ENCODE measurements around the gene STMN1.

Gene STMN1

GRCh38 chr1:25916460-25916859, 10.2 kb upstream of the STMN1 start:
- no peak for TF ChIP-seq CTCF (conservative IDR thresholded peaks at IDR 0.05)
- no peak for TF ChIP-seq ZFX (IDR thresholded peaks at IDR 0.05)
- H3K27ac ChIP-seq, result no peak overlapping the region

- no peak for TF ChIP-seq CTCF (conservative IDR thresholded peaks at IDR 0.05)
- TF ChIP-seq ZFX (IDR thresholded peaks at IDR 0.05), result no peak
Measured at GRCh38 chr1:25914074-25914995, 8.1 kb upstream of the STMN1 start.

GRCh38 chr1:25913206-25913605, 7.0 kb upstream of the STMN1 start:
- no peak overlapping the region for H3K27ac ChIP-seq
- TF ChIP-seq CTCF (conservative IDR thresholded peaks at IDR 0.05) (no peak), ZFX (IDR thresholded peaks at IDR 0.05) (no peak)

More at GRCh38 chr1:25914074-25914995, 8.1 kb upstream of the STMN1 start:
- no peak overlapping the region for H3K27ac ChIP-seq

GRCh38 chr1:25912076-25912831, 6.0 kb upstream of the STMN1 start:
- H3K27ac ChIP-seq, result no peak overlapping the region
- TF ChIP-seq ZFX (IDR thresholded peaks at IDR 0.05), result no peak
- TF ChIP-seq CTCF (conservative IDR thresholded peaks at IDR 0.05), result no peak

GRCh38 chr1:25911162-25911561, 4.9 kb upstream of the STMN1 start:
- no peak overlapping the region for H3K27ac ChIP-seq
- no peak for TF ChIP-seq CTCF (conservative IDR thresholded peaks at IDR 0.05)
- TF ChIP-seq ZFX (IDR thresholded peaks at IDR 0.05), result no peak

- TF ChIP-seq CTCF (conservative IDR thresholded peaks at IDR 0.05) (no peak), ZFX (IDR thresholded peaks at IDR 0.05) (no peak)
- H3K27ac ChIP-seq, result no peak overlapping the region
Measured at GRCh38 chr1:25909040-25909439, 2.8 kb upstream of the STMN1 start.

GRCh38 chr1:25908161-25908560, 1.9 kb upstream of the STMN1 start:
- TF ChIP-seq ZFX (IDR thresholded peaks at IDR 0.05) (no peak), CTCF (conservative IDR thresholded peaks at IDR 0.05) (no peak)
- no peak overlapping the region for H3K27ac ChIP-seq
